GM23248 (cell line): ENCODE data around the gene ABCA2. TPM values are rescaled to one million over a fixed set of nuclear protein-coding genes. Genes with fewer than 3 reads are reported as not detected.

Source experiments
- DNase-seq: peaks from one replicate; pipeline ENCODE4 v3.0.0-alpha.2; 2015
- H2AFZ ChIP-seq: fragments of 200-600 bp; sonication (generic); 2 replicates; pipeline ENCODE4 v1.6.1; 2016; ENCODE audit warnings: antibody characterized with exemption
- H3F3A ChIP-seq: fragments of 200-600 bp; sonication (generic); 2 replicates; pipeline ENCODE4 v1.6.1; 2016; ENCODE audit warnings: mild to moderate bottlenecking, antibody characterized with exemption, mixed run types; ENCODE audit not compliant: insufficient read depth
- H3K27ac ChIP-seq: fragments of 200-600 bp; sonication (generic); 2 replicates; pipeline ENCODE4 v1.5.1; 2016; ENCODE audit warnings: mild to moderate bottlenecking
- H3K27me3 ChIP-seq: fragments of 200-600 bp; sonication (generic); replicated peaks from 2 replicates; pipeline ENCODE4 v1.6.1; 2016; ENCODE audit warnings: mild to moderate bottlenecking; ENCODE audit not compliant: insufficient read depth
- H3K36me3 ChIP-seq: fragments of 200-600 bp; sonication (generic); 2 replicates; pipeline ENCODE4 v1.6.1; 2016; ENCODE audit warnings: low read depth, mild to moderate bottlenecking
- H3K4me1 ChIP-seq: fragments of 200-600 bp; sonication (generic); 2 replicates; pipeline ENCODE4 v1.6.1; 2016; ENCODE audit warnings: mild to moderate bottlenecking; ENCODE audit not compliant: insufficient read depth
- H3K4me2 ChIP-seq: fragments of 200-600 bp; sonication (generic); one replicate; pipeline ENCODE4 v1.6.1; 2016; ENCODE audit warnings: mild to moderate bottlenecking; ENCODE audit not compliant: unreplicated experiment
- H3K4me3 ChIP-seq: fragments of 200-600 bp; sonication (generic); 2 replicates; pipeline ENCODE4 v1.5.1; 2016; ENCODE audit warnings: mild to moderate bottlenecking
- H3K79me2 ChIP-seq: fragments of 200-600 bp; sonication (generic); 2 replicates; pipeline ENCODE4 v1.6.1; 2016; ENCODE audit warnings: mild to moderate bottlenecking; ENCODE audit not compliant: insufficient read depth
- H3K9ac ChIP-seq: fragments of 200-600 bp; sonication (generic); 2 replicates; pipeline ENCODE4 v1.6.1; 2016; ENCODE audit warnings: mild to moderate bottlenecking
- H3K9me2 ChIP-seq: fragments of 200-600 bp; sonication (generic); 2 replicates; pipeline ENCODE4 v1.6.1; 2016; ENCODE audit warnings: mixed run types, mild to moderate bottlenecking, moderate library complexity; ENCODE audit not compliant: insufficient read depth
- H3K9me3 ChIP-seq: fragments of 200-600 bp; sonication (generic); one replicate; pipeline ENCODE4 v1.6.1; 2017; ENCODE audit warnings: low read depth
- H4K20me1 ChIP-seq: fragments of 200-600 bp; sonication (generic); 2 replicates; pipeline ENCODE4 v1.6.0; 2016; ENCODE audit not compliant: insufficient read depth
- EZH2 ChIP-seq: fragments of 200-600 bp; sonication (generic); IDR thresholded peaks from 2 replicates; pipeline ENCODE4 v1.6.1; 2018; ENCODE audit warnings: antibody characterized with exemption, mild to moderate bottlenecking; ENCODE audit not compliant: insufficient read depth, poor library complexity, severe bottlenecking
- EZH2phosphoT487 ChIP-seq: fragments of 200-600 bp; sonication (generic); IDR thresholded peaks from 2 replicates; pipeline ENCODE4 v1.6.1; 2018; ENCODE audit warnings: antibody characterized with exemption, moderate library complexity, mild to moderate bottlenecking, low read depth; ENCODE audit not compliant: insufficient read depth
- WGBS, 2 experiments: methylation state at CpG; one replicate each; pipeline ENCODE4 v1.1.6; 2015 to 2017; ENCODE audit warnings: low lambda C conversion rate in 2 of 2, low coverage in 1 of 2; ENCODE audit errors: missing lambda C conversion rate in 2 of 2; 5-methylcytosine and 5-hydroxymethylcytosine counted together
- in situ Hi-C: fragments of 300-500 bp; cut with MboI; formaldehyde crosslinking; loops from 2 replicates; pipeline ENCODE4 v1.15.0; 2020
- polyA plus RNA-seq: library from polyadenylated mRNA; unstranded; fragments of >200 nt; fragmentation: Nextera tagmentation; extraction: Ambion mirVana; gene quantifications from 2 replicates; pipeline ENCODE4 v1.2.1, GENCODE V29; 2016
- total RNA-seq: library from RNA; depleted of rRNA; stranded (reverse); fragments of >200 nt; shearing (Covaris generic); gene quantifications from 2 replicates; pipeline ENCODE4 v1.2.3, GENCODE V29; 2014

Gene ABCA2
- total and polyA plus RNA-seq, 2 experiments from 2014 or later = 21.1 to 33.2 TPM

- Histone ChIP-seq H3K79me2 (0 out of 2 replicates have a peak, but pooled peaks cover 4% of the 10 kb centered on the region), H3K4me3 (no peak overlapping the region), H3K27me3 (no peaks in the 10 kb centered on the region), H3K9me2 (no peaks in the 10 kb centered on the region), H3K36me3 (no peaks in the 10 kb centered on the region), H4K20me1 (no peaks in the 10 kb centered on the region), H3K4me1 (peaks cover 26% of the 10 kb centered on the region), H3F3A (peaks cover 10% of the 10 kb centered on the region; the same call in 1 of the 2 replicates), H2AFZ (no peak overlapping the region), H3K27ac (no peak overlapping the region), H3K9me3 (no peaks in the 10 kb centered on the region), H3K4me2 (no peak overlapping the region), H3K9ac (no peak overlapping the region)
- WGBS, 2 experiments = 86 to 88% methylated on average over 10 of the region's 10 CpGs
- DNase-seq = no peak
- TF ChIP-seq EZH2 (no peak), EZH2phosphoT487 (no peak)
- in situ Hi-C loops = no loop called here
Measured at GRCh38 chr9:136997371-136997770, 30.7 kb downstream of the ABCA2 start.

- Histone ChIP-seq H4K20me1 (no peaks in the 10 kb centered on the region), H3K9ac (peak within 1 kb of the TSS; percentile 52), H3K9me2 (no peaks in the 10 kb centered on the region), H3K27me3 (no peaks in the 10 kb centered on the region), H3K27ac (peak within 1 kb of the TSS; percentile 28), H3K9me3 (no peaks in the 10 kb centered on the region), H3F3A (peaks cover 10% of the 10 kb centered on the region; the same call in 1 of the 2 replicates), H3K4me3 (peak within 1 kb of the TSS; percentile 57), H3K36me3 (no peaks in the 10 kb centered on the region), H3K79me2 (0 out of 2 replicates have a peak, but pooled peaks cover 4% of the 10 kb centered on the region), H3K4me1 (peaks cover 26% of the 10 kb centered on the region), H2AFZ (peak within 1 kb of the TSS; percentile 47), H3K4me2 (peak within 1 kb of the TSS; percentile 46)
- DNase-seq = peak; percentile 69
- WGBS, 2 experiments = 19 to 22% methylated on average over 25 to 35 of the region's 35 CpGs
- TF ChIP-seq EZH2 (no peak), EZH2phosphoT487 (no peak)
- in situ Hi-C loops = no loop called here
Measured at GRCh38 chr9:136996361-136997292, 31.4 kb downstream of the ABCA2 start, which contains the start of gene CLIC3. Gene CLIC3 (minus strand): TSS chr9:136996568. CDS start chr9:136996543, 25 bp downstream.

DNA sequence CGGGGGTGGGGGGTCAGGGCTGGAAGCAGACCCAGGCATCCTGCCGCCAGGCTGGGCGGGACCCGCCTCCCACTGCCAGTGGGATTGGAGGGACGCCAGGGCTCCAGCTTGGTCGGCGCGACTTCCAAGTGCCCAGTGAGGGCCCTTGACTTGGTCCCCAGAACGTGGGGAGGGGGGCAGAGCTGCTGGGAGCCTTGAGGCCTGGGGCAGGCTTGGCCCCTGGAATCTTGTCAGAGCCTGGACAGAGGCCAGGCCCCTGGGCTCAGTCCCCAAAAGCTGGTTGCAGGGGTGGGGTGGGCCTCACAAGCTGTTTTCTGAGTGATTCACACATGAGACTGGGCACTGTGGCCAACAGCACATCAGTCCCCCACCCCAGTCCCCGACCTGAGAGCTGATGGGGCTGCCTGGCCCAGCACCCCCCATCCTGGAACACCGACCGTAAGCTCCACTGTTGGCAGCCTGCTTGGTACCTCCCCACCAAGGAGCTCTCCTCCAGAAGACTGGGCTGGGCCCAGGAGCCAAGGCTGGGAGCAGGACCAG is 32.2 kb downstream of the ABCA2 start:
- peaks cover 17% of the 10 kb centered on the region for H3F3A ChIP-seq
- DNase-seq = peak; percentile 69
- no peaks in the 10 kb centered on the region for H4K20me1 ChIP-seq
- peak overlapping the region; percentile 46 for H3K4me2 ChIP-seq
- H3K9ac ChIP-seq = peak overlapping the region; percentile 52
- H3K27me3 ChIP-seq = no peaks in the 10 kb centered on the region
- peak overlapping the region; percentile 47 for H2AFZ ChIP-seq
- H3K9me2 ChIP-seq = no peaks in the 10 kb centered on the region
- peak overlapping the region; percentile 28 for H3K27ac ChIP-seq
- 0 out of 2 replicates have a peak, but pooled peaks cover 4% of the 10 kb centered on the region for H3K79me2 ChIP-seq
- in situ Hi-C loops = no loop called here
- 9% methylated on average over 10 of the region's 12 CpGs for WGBS, 2 experiments
- H3K36me3 ChIP-seq = no peaks in the 10 kb centered on the region
- H3K4me3 ChIP-seq = peak overlapping the region; percentile 57
- H3K9me3 ChIP-seq = no peaks in the 10 kb centered on the region
- TF ChIP-seq EZH2 (no peak), EZH2phosphoT487 (no peak)
- H3K4me1 ChIP-seq = peaks cover 26% of the 10 kb centered on the region

GRCh38 chr9:136995362-136995761 is 32.7 kb downstream of the ABCA2 start:
- Histone ChIP-seq H3K4me1 (peaks cover 23% of the 10 kb centered on the region), H3K4me2 (peak overlapping the region; percentile 46), H3K9me2 (no peaks in the 10 kb centered on the region), H3K9ac (no peak overlapping the region; the same call in 1 of the 2 replicates), H4K20me1 (no peaks in the 10 kb centered on the region), H3K27ac (no peak overlapping the region), H2AFZ (no peak overlapping the region), H3K4me3 (peak overlapping the region; percentile 57), H3K36me3 (no peaks in the 10 kb centered on the region), H3F3A (peaks cover 17% of the 10 kb centered on the region), H3K79me2 (0 out of 2 replicates have a peak, but pooled peaks cover 4% of the 10 kb centered on the region), H3K27me3 (no peaks in the 10 kb centered on the region), H3K9me3 (no peaks in the 10 kb centered on the region)
- TF ChIP-seq EZH2phosphoT487 (no peak), EZH2 (no peak)
- in situ Hi-C loops = no loop called here
- WGBS, 2 experiments = 6 to 7% methylated on average over 25 to 28 of the region's 30 CpGs
- DNase-seq = peak; percentile 54
